Endothelial cell of umbilical vein (primary cell): ENCODE measurements around the gene JMJD7. TPM values are rescaled to one million over a fixed set of nuclear protein-coding genes. Genes with fewer than 3 reads are reported as not detected.

Experiments
- BruUV-seq: library from RNA; stranded (reverse); fragments of 400-500 nt; replicated peaks from 2 replicates; lab custom pipeline; 2021; lab: Mats Ljungman, UMichigan
- CTCF ChIA-PET: fragments of 300-600, 350-600 bp; sonication (Branson Sonifier 250); formaldehyde crosslinking; loops from one replicate; lab custom pipeline; 2021; ENCODE audit warnings: antibody characterized with exemption, inconsistent platforms; lab: Charles Lee
- POLR2A ChIA-PET: fragments of 300-600, 350-600 bp; sonication (Branson Sonifier 250); formaldehyde crosslinking; loops from one replicate; lab custom pipeline; 2021; ENCODE audit warnings: antibody characterized with exemption, inconsistent platforms; lab: Charles Lee
- DNase-seq: peaks from one replicate; pipeline ENCODE4 v3.0.0-alpha.2; 2011; ENCODE audit warnings: low read depth, low spot score
- FAIRE-seq: peaks from 2 replicates; lab custom pipeline; 2011; peaks lifted over from hg19 to GRCh38; lab: Jason Lieb, UNC
- H2AFZ ChIP-seq: 2 replicates; pipeline ENCODE4 v1.6.0; 2012; ENCODE audit warnings: low read depth, low read length, control low read depth, inconsistent platforms
- H3K27ac ChIP-seq: 2 replicates; pipeline ENCODE4 v1.5.1; 2011; ENCODE audit warnings: low read depth, mild to moderate bottlenecking, control low read depth, low read length, moderate library complexity; ENCODE audit not compliant: insufficient read depth
- H3K27me3 ChIP-seq, 2 experiments: 2 replicates each; pipeline versions ENCODE4 v1.6.0 to v1.6.1; 2011; ENCODE audit warnings: low read length in 2 of 2, mixed read lengths in 1 of 2; ENCODE audit not compliant: control insufficient read depth in 2 of 2, insufficient read depth in 2 of 2
- H3K36me3 ChIP-seq, 2 experiments: 2 replicates in 1 of 2; 3 replicates in 1 of 2; pipeline ENCODE4 v1.5.1; 2011; ENCODE audit warnings: low read length in 2 of 2, mild to moderate bottlenecking in 1 of 2, moderate library complexity in 1 of 2; ENCODE audit not compliant: control insufficient read depth in 2 of 2, insufficient read depth in 2 of 2; ENCODE audit errors: extremely low read depth in 1 of 2
- H3K4me1 ChIP-seq: 3 replicates; pipeline ENCODE4 v1.5.1; 2011; ENCODE audit warnings: mild to moderate bottlenecking, low read length; ENCODE audit not compliant: control insufficient read depth, insufficient read depth; ENCODE audit errors: extremely low read depth
- H3K4me2 ChIP-seq: 2 replicates; pipeline ENCODE4 v1.6.1; 2011; ENCODE audit warnings: low read length, control low read depth, mixed read lengths; ENCODE audit not compliant: insufficient read depth
- H3K4me3 ChIP-seq, 3 experiments: fragments of 200-600 bp in 1 of 3; sonication (generic), shearing (Covaris generic) in 1 of 3; replicated peaks in 1 of 3; 2 replicates each; pipeline ENCODE4 v1.5.1; 2011 to 2016; ENCODE audit warnings: control low read depth in 3 of 3, low read length in 3 of 3, mild to moderate bottlenecking in 2 of 3, inconsistent platforms in 1 of 3, low read depth in 1 of 3, moderate library complexity in 1 of 3; ENCODE audit not compliant: insufficient read depth in 1 of 3
- H3K79me2 ChIP-seq: 2 replicates; pipeline ENCODE4 v1.6.0; 2012; ENCODE audit warnings: low read length, inconsistent platforms; ENCODE audit not compliant: control insufficient read depth, insufficient read depth
- H3K9ac ChIP-seq: replicated peaks from 2 replicates; pipeline ENCODE3; 2011; ENCODE audit warnings: low read length, control low read depth; ENCODE audit not compliant: insufficient read depth; ENCODE audit errors: extremely low read depth
- H3K9me1 ChIP-seq: replicated peaks from 3 replicates; pipeline ENCODE4 v1.6.0; 2011; ENCODE audit warnings: mild to moderate bottlenecking, low read length; ENCODE audit not compliant: control insufficient read depth, insufficient read depth; ENCODE audit errors: extremely low read depth
- H3K9me3 ChIP-seq: replicated peaks from 2 replicates; pipeline ENCODE4 v1.5.1; 2012; ENCODE audit warnings: low read length, inconsistent platforms; ENCODE audit not compliant: control insufficient read depth, insufficient read depth
- H4K20me1 ChIP-seq: replicated peaks from 2 replicates; pipeline ENCODE3; 2011; ENCODE audit warnings: mild to moderate bottlenecking, low read length; ENCODE audit not compliant: control insufficient read depth, insufficient read depth; ENCODE audit errors: extremely low read depth
- CTCF ChIP-seq, 2 donors: IDR thresholded peaks; 1 replicate in 1 of 2; 2 replicates in 1 of 2; pipeline ENCODE4 v1.5.1; 2011; ENCODE audit warnings: low read length in 2 of 2, mild to moderate bottlenecking in 2 of 2, moderate library complexity in 2 of 2, control low read depth in 1 of 2, inconsistent platforms in 1 of 2, low read depth in 1 of 2; ENCODE audit not compliant: insufficient read depth in 1 of 2; ENCODE audit errors: extremely low read depth in 1 of 2
- EZH2 ChIP-seq: IDR thresholded peaks from 2 replicates; pipeline ENCODE4 v1.6.1; 2012; ENCODE audit warnings: borderline replicate concordance, low read depth, mild to moderate bottlenecking, moderate library complexity, low read length, inconsistent platforms; ENCODE audit not compliant: severe bottlenecking
- GATA2 ChIP-seq: IDR thresholded peaks from 2 replicates; pipeline ENCODE4 v1.7.0; 2011; ENCODE audit warnings: low read depth, mild to moderate bottlenecking, moderate library complexity, mixed read lengths, low read length; ENCODE audit not compliant: insufficient read length, insufficient read depth
- dilution Hi-C: fragments of 300-500 bp; cut with MboI; formaldehyde crosslinking; loops from one replicate; pipeline ENCODE4 v1.15.0; 2019; ENCODE audit warnings: low sequenced_read_pairs; ENCODE audit not compliant: extremely low pct_ligation_motif_present
- intact Hi-C: fragments of 100-400 bp; cut with micrococcal nuclease; formaldehyde crosslinking; loops from one replicate; pipeline ENCODE4 v1.10.0; 2022
- polyA plus RNA-seq, 4 experiments: library from polyadenylated mRNA; depleted of rRNA in 3 of 4; stranded (reverse) in 3 of 4; unstranded in 1 of 4; fragments of >200 nt; gene quantifications; 2 replicates each; pipeline versions ENCODE4 v1.2.1 to v1.2.3, GENCODE V29; 2011 to 2012; ENCODE audit warnings: missing spikeins in 1 of 4
- total RNA-seq: library from RNA; stranded (reverse); gene quantifications from 2 replicates; pipeline ENCODE4 v1.2.3, GENCODE V29; 2021

The JMJD7 gene
- total and polyA plus RNA-seq, 2 donors (not counting 3 experiments of a cell fraction or from before 2014, with no cell fraction given): 7.3 to 11.4 TPM

- Histone ChIP-seq H3K4me1 (peaks cover 8% of the 10 kb centered on the region), H3K79me2 (no peaks in the 10 kb centered on the region), H3K9ac (no peak overlapping the region), H3K27ac (no peak overlapping the region), H4K20me1 (no peaks in the 10 kb centered on the region), H2AFZ (no peak overlapping the region), H3K4me2 (no peak overlapping the region), H3K27me3 (no peaks in the 10 kb centered on the region), H3K36me3 (peaks cover 5 to 25% of the 10 kb centered on the region in 2 experiments), H3K9me3 (no peaks in the 10 kb centered on the region), H3K4me3 (no peak overlapping the region), H3K9me1 (no peaks in the 10 kb centered on the region)
- FAIRE-seq (peak; percentile 94), DNase-seq (peak; percentile 84)
- CTCF ChIA-PET: interaction anchor here (0.9 to 15.9 kb wide), 19 partner anchors 9 to 346 kb away, joined by 3 to 754 read pairs (median 5); partner anchors contain the start of gene MAPKBP1
- BruUV-seq: no TSS peak
- dilution Hi-C loops: no loop called here
- TF ChIP-seq CTCF (IDR thresholded peaks at IDR 0.05; ENCODE audit: extremely low read depth in 1 of 2, insufficient read depth in 1 of 2, low read depth in 1 of 2, low read length in 2 of 2) (peak; percentile 93 to 94), GATA2 (no peak), EZH2 (no peak)
- POLR2A ChIA-PET: interaction anchor here (1.3 to 1.4 kb wide), 2 partner anchors 15 to 38 kb away, joined by 3 to 9 read pairs; partner anchors contain the start of gene MAPKBP1
- intact Hi-C loops: loop anchor here (1.0 to 2.0 kb wide), 6 partner anchors 20 to 345 kb away; partner anchors contain the start of gene MAPKBP1
These were observed 16.3 kb upstream of the JMJD7 start for GRCh38 chr15:41811432-41812195.
